IMR-90 (cell line): ENCODE results near the gene ZNF283.

Source experiments
- BHLHE40 ChIP-seq: fragments of 150-350 bp; IDR thresholded peaks from 2 replicates; pipeline ENCODE4 v1.6.1; 2016; ENCODE audit warnings: mild to moderate bottlenecking, low read depth, low read length
- CEBPB ChIP-seq: IDR thresholded peaks from 2 replicates; pipeline ENCODE4 v1.6.1; 2012; ENCODE audit warnings: low read depth, low read length, improper control_type of control experiment
- CHD1 ChIP-seq: IDR thresholded peaks from 2 replicates; pipeline ENCODE4 v1.6.1; 2012; ENCODE audit warnings: low read depth, low read length, improper control_type of control experiment
- CTCF ChIP-seq: conservative IDR thresholded peaks from 2 replicates; pipeline ENCODE4 v1.5.1; 2012; ENCODE audit warnings: mild to moderate bottlenecking, low read depth, low read length, improper control_type of control experiment
- ELK1 ChIP-seq: fragments of 150-350 bp; IDR thresholded peaks from 2 replicates; pipeline ENCODE4 v1.6.1; 2016; ENCODE audit warnings: low read depth, mild to moderate bottlenecking, low read length, moderate library complexity, borderline replicate concordance
- FOS ChIP-seq: fragments of 150-350 bp; IDR thresholded peaks from 2 replicates; pipeline ENCODE4 v1.6.1; 2016; ENCODE audit warnings: low read depth, low read length
- MAFK ChIP-seq: IDR thresholded peaks from 2 replicates; pipeline ENCODE4 v1.6.1; 2012; ENCODE audit warnings: low read depth, low read length, improper control_type of control experiment
- MXI1 ChIP-seq: IDR thresholded peaks from 2 replicates; pipeline ENCODE4 v1.6.1; 2012; ENCODE audit warnings: low read depth, mild to moderate bottlenecking, low read length, moderate library complexity, borderline replicate concordance
- NFE2L2 ChIP-seq: fragments of 150-350 bp; IDR thresholded peaks from 2 replicates; pipeline ENCODE4 v1.6.1; 2016; ENCODE audit warnings: low read depth, mild to moderate bottlenecking, low read length
- POLR2A ChIP-seq: IDR thresholded peaks from 2 replicates; pipeline ENCODE4 v1.6.1; 2012; ENCODE audit warnings: mild to moderate bottlenecking, low read depth, low read length
- RAD21 ChIP-seq: IDR thresholded peaks from 2 replicates; pipeline ENCODE4 v1.6.1; 2012; ENCODE audit warnings: low read length, improper control_type of control experiment
- RFX5 ChIP-seq: IDR thresholded peaks from 2 replicates; pipeline ENCODE4 v1.8.0; 2012; ENCODE audit warnings: low read depth, mild to moderate bottlenecking, low read length, moderate library complexity
- USF2 ChIP-seq: fragments of 150-350 bp; IDR thresholded peaks from 2 replicates; pipeline ENCODE4 v1.6.1; 2017; ENCODE audit warnings: mild to moderate bottlenecking, antibody characterized with exemption, low read length, low read depth

- TF ChIP-seq MXI1 (no peak), POLR2A (no peak), BHLHE40 (no peak), CTCF (no peak), ELK1 (no peak), CEBPB (no peak), NFE2L2 (no peak), USF2 (no peak), MAFK (no peak), CHD1 (no peak), RAD21 (no peak), FOS (no peak), RFX5 (no peak)
Observed at GRCh38 chr19:43778651-43779050, 48.5 kb upstream of the ZNF283 start.
